Smooth muscle cell of the brain vasculature (primary cell): ENCODE data around the gene RAB11FIP4.

Source experiments
- DNase-seq: peaks from one replicate; pipeline ENCODE4 v3.0.0-alpha.2; 2012; ENCODE audit warnings: low read depth, low spot score

RAB11FIP4 gene

DNA sequence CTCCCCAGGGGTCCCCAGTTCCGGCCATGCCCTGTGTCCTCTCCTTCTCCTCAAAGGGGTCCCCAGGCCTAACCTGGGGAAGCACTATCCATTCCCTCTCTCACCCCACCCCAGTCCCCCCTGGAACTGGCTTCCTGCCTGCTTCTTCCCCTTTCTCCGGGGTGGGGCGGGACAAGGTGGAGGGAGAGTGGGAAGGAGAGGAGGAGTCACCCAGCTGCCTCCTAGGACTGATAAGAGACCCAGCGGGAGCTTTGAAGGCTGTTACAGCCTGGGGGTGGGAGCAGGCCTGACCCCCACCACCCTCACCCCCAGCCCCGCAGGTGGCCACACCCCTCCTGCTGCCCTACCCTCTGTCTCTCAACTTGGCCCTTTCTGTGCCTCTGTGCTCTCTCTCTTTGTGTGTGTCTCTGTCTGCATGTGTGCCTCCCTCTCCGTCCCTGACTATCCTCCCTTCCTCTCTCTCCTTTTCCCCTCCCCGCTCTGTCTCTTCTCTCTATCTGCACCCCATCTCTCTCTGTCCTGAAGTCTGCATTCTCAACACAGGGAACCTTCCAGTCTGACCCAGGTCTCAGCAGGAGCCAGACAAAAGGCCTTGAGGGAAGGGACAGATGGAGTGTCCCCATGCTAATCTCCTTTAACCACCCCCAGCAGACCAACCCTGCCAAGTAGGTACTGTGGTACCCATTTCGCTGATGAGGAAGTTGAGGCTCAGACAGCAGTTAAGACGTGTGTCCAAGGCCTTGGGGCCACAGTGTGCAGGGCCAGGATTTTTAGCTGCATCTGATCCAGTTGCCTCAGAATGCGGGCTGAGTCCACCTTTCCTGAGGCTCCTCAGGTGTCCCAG, 66.1 kb downstream of the RAB11FIP4 start:
- DNase-seq, result no peak

DNA sequence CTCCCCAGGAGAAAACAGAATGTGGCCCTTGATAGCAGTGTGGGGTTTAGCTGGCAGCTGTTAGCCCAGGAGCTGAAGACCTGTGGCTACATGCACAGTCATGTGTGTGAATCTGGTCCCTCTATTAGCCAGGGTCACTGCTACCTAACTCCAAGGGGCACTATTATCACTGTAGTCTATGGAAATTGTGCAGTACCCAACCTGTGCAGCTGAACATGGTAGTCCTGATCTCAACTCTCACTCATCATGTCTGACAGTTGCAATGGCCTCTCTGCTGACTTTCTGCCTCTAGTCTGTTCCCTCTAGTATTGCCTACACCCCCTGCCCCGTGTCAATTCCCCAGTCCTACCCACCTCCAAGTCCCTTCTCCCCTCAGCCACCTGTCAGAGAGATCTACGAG, 67.4 kb downstream of the RAB11FIP4 start:
- DNase-seq, result no peak

DNA sequence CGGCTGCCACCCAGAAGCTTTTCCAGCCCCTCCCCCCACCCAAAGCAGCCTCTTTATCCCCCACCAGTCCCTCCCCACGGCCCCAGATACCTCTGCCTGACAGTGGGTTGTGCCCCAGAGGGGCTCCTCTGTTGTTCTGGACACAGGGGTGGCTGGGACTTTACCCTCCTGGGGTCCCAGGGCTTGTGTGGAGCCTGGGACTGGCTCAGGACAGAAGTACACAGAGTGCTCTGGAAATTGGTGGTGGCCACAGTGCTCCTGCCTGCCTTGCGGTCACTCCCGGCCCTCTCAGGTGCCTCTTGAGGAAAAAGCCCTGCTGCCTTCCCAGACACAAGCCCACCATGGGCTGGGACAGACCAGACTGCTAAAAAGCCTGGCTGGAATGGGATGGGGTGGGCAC, 68.2 kb downstream of the RAB11FIP4 start:
- no peak for DNase-seq

GRCh38 chr17:31460226-31460721, 68.8 kb downstream of the RAB11FIP4 start:
- DNase-seq, result no peak

- no peak for DNase-seq
Measured at GRCh38 chr17:31461227-31461810, 69.8 kb downstream of the RAB11FIP4 start.

GRCh38 chr17:31462261-31462660, 70.8 kb downstream of the RAB11FIP4 start:
- no peak for DNase-seq

DNA sequence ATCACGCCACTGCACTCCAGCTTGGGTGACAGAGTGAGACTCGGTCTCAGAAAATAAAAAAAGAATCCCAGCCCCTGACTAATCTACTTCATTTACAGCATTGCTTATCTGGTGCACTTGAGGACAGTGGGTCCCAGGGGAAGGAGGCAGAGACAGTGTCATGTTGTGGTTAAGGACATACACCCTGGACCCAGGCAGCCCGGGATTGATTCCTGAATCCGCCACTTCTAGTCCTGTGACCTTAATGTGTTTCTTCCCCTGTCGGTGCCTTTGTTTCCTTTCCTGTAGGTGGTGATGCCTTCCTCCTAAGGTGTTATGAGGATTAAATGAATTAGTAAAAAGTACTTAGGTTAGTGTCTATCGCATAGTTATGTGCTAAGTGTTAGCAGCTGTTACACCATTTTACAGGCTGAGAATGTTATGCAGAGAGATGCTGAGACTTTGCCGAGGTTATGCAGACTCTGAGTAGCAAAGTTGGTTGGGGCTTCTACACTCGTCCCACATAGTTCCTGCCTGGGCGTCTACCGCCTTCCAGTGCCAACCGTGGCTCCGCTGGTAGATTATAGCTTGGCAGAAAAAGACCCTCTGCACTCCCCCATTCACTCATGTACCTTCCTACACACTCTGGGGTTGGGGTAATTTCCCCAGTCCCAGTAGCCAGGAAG, 74.8 kb downstream of the RAB11FIP4 start:
- no peak for DNase-seq

DNA sequence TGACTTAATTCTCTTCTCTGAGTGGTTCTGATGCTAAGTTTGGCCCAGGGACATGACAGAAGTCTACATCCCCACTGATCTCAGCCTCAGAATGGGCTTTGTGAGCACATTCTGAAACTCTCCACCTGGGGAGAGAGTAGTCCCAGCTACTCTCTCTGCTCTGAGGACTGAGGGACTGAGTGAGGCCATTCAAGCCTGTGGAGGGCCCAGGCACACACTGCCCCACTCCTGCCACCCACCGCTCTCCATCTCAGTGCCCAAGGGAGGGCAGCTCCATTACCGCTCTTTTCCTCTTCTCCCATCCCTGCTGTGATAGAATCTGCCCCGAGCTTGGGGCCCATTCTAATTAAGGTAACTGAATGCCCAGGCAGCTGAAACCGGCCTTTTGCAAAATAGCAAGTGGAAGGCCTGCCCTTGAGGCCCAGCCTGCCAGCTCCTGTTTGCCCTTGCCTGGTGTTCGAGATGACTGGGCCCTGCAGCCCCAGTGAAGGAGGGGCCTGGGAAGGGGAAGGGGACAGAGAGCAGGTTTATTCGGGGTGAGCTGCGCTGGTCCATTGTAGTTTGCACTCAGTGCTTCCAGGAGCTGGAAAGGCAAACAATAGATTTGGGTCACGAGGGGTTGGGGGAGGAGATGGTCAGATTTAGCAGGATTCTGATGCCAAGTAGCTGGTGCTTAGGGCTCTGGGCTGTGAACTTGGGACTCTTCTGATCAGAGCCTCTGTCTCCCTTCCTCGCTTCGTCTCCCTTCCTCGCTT, 76.2 kb downstream of the RAB11FIP4 start:
- DNase-seq, result no peak

- DNase-seq, result no peak
Measured at GRCh38 chr17:31469959-31470358, 78.5 kb downstream of the RAB11FIP4 start.

GRCh38 chr17:31470592-31470991, 79.1 kb downstream of the RAB11FIP4 start:
- no peak for DNase-seq

DNA sequence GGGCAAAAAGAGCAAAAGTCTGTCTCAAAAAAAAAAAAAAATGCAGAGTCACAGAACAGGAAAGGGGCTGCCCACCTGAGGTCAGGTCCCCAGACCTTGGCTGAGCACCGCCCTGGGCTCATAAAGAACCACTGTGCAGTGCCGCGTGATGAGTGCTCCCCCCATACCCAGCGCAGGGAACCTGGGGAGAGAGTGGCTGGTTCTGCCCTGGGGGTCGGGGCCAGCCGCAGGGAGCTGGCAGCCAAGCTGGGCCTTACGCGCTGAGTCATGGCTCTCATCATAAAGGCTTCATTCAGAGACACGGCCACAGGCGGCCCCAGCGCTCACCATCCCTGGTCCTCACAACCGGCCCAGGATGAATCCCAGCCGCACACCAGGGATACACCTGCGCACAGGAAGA, 80.7 kb downstream of the RAB11FIP4 start:
- no peak for DNase-seq

- no peak for DNase-seq
Measured at GRCh38 chr17:31475378-31476162, 84.1 kb downstream of the RAB11FIP4 start.

DNA sequence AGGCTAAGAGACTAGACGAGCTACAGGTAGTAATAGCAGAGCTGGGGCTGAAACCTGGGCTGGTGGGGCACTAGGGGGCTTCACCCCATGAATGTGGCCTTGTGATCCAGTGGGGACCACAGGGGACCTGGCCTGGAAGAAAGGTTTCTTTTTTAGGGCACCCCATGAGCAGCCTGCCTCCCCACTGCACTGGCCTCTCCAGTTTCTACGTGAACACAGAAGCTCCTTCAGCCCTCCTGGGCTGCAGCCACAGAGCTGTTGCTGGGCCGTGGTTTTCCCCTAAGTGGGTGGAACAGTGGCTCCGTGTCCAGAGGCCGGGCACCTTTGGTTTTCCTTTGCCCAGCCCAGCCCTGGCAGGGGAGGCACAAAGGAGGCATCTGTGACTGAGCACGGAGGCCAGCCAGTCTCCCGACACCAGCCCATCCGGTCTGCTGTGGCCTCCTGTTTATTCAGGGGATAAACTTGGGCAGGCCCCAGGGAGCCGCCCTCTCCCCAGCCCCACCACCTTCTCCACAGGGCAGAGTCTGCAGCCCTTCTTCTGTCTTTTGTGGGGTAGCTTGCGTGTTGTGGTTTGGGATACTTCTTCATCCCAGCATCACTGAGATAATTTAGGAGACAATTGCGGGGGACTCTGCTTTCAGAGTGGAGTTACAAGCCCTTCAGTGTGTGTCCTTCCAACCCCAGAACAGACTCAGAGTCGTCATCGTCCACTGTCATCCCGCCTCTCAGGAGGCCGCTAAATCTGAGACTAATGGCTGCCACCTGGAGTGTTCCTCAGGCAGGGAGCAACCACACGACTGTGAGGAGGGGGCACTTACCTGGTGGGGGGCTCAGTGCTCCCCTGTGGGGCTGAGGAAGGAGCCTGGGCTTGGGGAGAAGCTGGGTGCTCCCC, 85.3 kb downstream of the RAB11FIP4 start:
- no peak for DNase-seq

DNA sequence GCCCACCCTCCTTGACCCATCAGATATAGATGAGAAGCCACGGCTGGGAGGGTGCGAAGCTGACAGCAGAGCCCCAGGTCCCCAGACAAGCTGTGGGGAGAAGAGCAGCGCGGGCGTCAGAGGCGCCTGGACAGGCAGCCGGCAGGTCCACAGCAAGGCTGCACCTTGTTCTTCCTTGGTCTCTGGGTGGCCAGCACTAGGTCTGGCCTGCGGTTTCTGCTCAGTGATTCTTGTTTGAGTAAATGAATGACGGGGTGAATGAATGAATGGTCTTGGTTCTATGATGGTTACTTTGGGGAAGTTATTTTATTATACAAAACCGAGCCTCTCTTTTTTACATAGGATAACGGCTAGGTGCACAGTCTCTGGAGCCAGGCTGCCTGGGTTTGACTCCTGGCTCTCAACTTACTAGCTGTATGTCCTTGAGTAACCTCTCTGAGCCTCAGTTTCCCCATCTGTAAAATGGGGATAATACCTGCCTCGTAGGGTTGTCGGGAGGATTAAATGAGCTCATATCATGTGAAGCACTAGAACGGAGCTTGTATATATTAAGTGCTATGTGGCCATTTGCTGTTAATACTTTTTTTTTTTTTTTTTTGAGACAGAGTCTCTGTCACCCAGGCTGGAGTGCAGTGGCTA, 86.1 kb downstream of the RAB11FIP4 start:
- DNase-seq, result no peak

DNA sequence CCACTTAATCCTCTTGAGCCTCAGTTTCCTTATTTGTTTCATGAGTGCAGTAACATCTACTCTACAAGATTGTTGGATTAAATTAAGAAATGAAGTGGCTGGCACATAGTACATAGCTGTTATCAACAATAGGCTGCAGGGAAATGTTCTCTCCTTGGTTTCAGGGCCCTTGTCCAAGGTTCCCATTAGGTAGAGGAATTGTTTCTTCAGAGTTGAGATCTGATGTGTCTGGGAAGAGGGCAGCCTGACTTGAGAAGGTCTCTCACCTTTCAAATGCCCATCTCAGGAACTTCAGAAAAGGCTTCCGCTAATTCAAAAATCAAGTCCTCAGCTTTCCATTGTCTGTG, 87.6 kb downstream of the RAB11FIP4 start:
- DNase-seq, result no peak

GRCh38 chr17:31479524-31479923, 88.0 kb downstream of the RAB11FIP4 start:
- no peak for DNase-seq

DNA sequence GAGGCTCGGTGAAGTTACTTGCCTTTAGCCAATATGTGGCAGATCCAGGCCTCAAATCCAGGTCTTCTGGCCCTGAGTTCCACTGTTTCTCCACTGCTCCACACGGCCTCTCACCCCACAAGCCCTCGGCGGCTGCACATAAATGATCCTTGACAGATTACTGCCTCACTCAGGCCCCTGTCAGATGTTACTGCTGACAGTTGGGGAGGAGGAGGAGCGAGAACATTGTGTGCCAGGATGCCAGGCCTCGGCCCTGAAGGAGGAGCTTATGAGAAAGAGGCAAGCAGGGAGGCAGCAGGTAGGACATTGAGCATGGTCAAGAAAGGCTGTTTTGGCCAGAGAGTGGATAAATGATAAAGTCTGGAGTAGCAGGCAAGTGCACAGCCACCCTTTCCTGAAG, 88.6 kb downstream of the RAB11FIP4 start:
- no peak for DNase-seq

GRCh38 chr17:31480904-31481782, 89.7 kb downstream of the RAB11FIP4 start:
- no peak for DNase-seq

GRCh38 chr17:31481783-31482081, 90.3 kb downstream of the RAB11FIP4 start:
- DNase-seq, result no peak
